ENCODE measurements around the gene TRIM8. TPM values are rescaled to one million over a fixed set of nuclear protein-coding genes. Genes with fewer than 3 reads are reported as not detected.

Gene TRIM8
- total and polyA plus RNA-seq, 2 of the 4 experiments (the other 2 are of a cell fraction): 25.5 to 126 TPM

DNA sequence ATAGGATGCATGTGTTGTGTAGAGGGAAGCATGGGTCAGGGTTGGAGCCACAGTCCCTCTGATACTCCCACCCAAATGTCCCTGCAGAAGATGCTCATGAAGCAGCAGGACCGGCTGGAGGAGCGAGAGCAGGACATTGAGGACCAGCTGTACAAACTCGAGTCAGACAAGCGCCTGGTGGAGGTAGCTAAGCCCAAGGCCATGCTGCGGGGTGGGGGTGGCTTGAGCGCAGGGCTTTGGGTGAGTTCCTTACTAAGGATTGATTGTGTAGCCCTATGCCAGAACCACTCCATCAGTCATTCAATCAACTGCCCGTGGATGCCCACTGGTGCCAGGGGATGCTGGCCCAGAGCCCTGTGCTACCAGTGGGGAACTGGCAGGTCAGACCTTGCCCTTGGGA lies 10.3 kb downstream of the TRIM8 start:
- dilution Hi-C loops (cut with HindIII; ENCODE audit: low sequenced_read_pairs, unreplicated experiment) (no loop called here), in situ Hi-C loops (cut with MboI; ENCODE audit: low sequenced_read_pairs) (no loop called here), intact Hi-C loops (cut with micrococcal nuclease) (no loop called here)
- no peak overlapping the region for H3K4me3 ChIP-seq (ENCODE audit: insufficient read depth, low read depth, low read length)
- no peak overlapping the region for H3K14ac ChIP-seq (replicated peaks; ENCODE audit: low read depth, low read length)
- H3K23ac ChIP-seq (ENCODE audit: low read depth, low read length): no peak overlapping the region
- peaks cover 31% of the 10 kb centered on the region for H3K9me1 ChIP-seq (ENCODE audit: insufficient read depth, low read length)
- H3K9ac ChIP-seq (ENCODE audit: low read depth, low read length): no peak overlapping the region
- peaks cover 10 to 87% of the 10 kb centered on the region in 2 experiments for H3K79me1 ChIP-seq (ENCODE audit: low read depth in 1 of 2, low read length in 2 of 2)
- WGBS, 2 experiments (ENCODE audit: extremely low coverage in 2 of 2, insufficient read length in 1 of 2): no CpG with 5 or more reads among the region's 7 CpGs
- ChIA-PET CTCF (no interaction called here), POLR2A (ENCODE audit: unreplicated experiment) (no interaction called here)
- no peak overlapping the region for H3K4me2 ChIP-seq (ENCODE audit: low read depth, low read length)
- no peak overlapping the region for H3K27ac ChIP-seq (ENCODE audit: insufficient read depth, low read length)
- no peak overlapping the region; the same call in 1 of the 2 replicates for H3K4ac ChIP-seq (ENCODE audit: low read depth, low read length)
- H2AFZ ChIP-seq (replicated peaks; ENCODE audit: low read length, poor library complexity): no peak overlapping the region
- BruUV-seq (replicated peaks): no TSS peak
- no peak overlapping the region for H2AK5ac ChIP-seq (ENCODE audit: low read depth, low read length)
- H2BK20ac ChIP-seq (ENCODE audit: low read depth, low read length): no peak overlapping the region
- no peak for TF ChIP-seq MAZ (IDR thresholded peaks at IDR 0.05; ENCODE audit: borderline replicate concordance, low read depth, low read length)
- TF ChIP-seq, protein P1, sequence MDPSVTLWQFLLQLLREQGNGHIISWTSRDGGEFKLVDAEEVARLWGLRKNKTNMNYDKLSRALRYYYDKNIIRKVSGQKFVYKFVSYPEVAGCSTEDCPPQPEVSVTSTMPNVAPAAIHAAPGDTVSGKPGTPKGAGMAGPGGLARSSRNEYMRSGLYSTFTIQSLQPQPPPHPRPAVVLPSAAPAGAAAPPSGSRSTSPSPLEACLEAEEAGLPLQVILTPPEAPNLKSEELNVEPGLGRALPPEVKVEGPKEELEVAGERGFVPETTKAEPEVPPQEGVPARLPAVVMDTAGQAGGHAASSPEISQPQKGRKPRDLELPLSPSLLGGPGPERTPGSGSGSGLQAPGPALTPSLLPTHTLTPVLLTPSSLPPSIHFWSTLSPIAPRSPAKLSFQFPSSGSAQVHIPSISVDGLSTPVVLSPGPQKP (IDR thresholded peaks at IDR 0.05; ENCODE audit: borderline replicate concordance, low read depth, low read length): no peak
- no peak overlapping the region for H4K8ac ChIP-seq (ENCODE audit: low read depth in 2 of 2, low read length in 2 of 2)
- H3K27me3 ChIP-seq (ENCODE audit: control insufficient read depth, insufficient read depth, low read length): no peaks in the 10 kb centered on the region
- H2BK5ac ChIP-seq (ENCODE audit: low read depth, low read length, poor library complexity, severe bottlenecking): no peak overlapping the region
- no peak overlapping the region for H2BK120ac ChIP-seq (ENCODE audit: low read depth, low read length)
- H2BK15ac ChIP-seq (ENCODE audit: low read depth, low read length): no peak overlapping the region
- H4K91ac ChIP-seq (ENCODE audit: insufficient read depth, low read depth, low read length): no peak overlapping the region
- H3K56ac ChIP-seq (ENCODE audit: extremely low read depth, insufficient read depth, low read length): no peak overlapping the region
- peaks cover 69% of the 10 kb centered on the region for H3K36me3 ChIP-seq (ENCODE audit: control insufficient read depth, insufficient read depth, low read length)
- H3K9me3 ChIP-seq (ENCODE audit: control insufficient read depth, insufficient read depth, low read length): no peaks in the 10 kb centered on the region
- H2AK9ac ChIP-seq (replicated peaks; ENCODE audit: low read depth, low read length, poor library complexity): no peak overlapping the region
- DNase-seq (no peak), ATAC-seq (ENCODE audit: low read depth) (no peak)
- peaks cover 93% of the 10 kb centered on the region for H4K20me1 ChIP-seq (ENCODE audit: insufficient read depth, low read length)
- peaks cover 13% of the 10 kb centered on the region; the same call in 1 of the 2 replicates for H3K4me1 ChIP-seq (ENCODE audit: control insufficient read depth, insufficient read depth, low read length)
- no peak overlapping the region for H3K18ac ChIP-seq (ENCODE audit: low read depth, low read length)
- no peak overlapping the region for H4K5ac ChIP-seq (ENCODE audit: low read depth, low read length)
